HG02884 (cell line): Measurements from ENCODE around the gene PSAT1.

Experiments used
- ATAC-seq: cut with Tn5 transposase; IDR thresholded peaks from one replicate; pipeline ENCODE4 v1.9.1; 2021; ENCODE audit warnings: mild to moderate bottlenecking, moderate library complexity; ENCODE audit not compliant: unreplicated experiment

PSAT1 gene

GRCh38 chr9:78358329-78359051 lies 61.6 kb downstream of the PSAT1 start:
- ATAC-seq, result no peak

GRCh38 chr9:78363221-78363620 lies 66.3 kb downstream of the PSAT1 start:
- no peak for ATAC-seq

GRCh38 chr9:78365748-78366697 lies 69.1 kb downstream of the PSAT1 start:
- no peak for ATAC-seq

- no peak for ATAC-seq
These were observed 69.9 kb downstream of the PSAT1 start for GRCh38 chr9:78366827-78367226.

GRCh38 chr9:78368236-78368635 lies 71.3 kb downstream of the PSAT1 start:
- no peak for ATAC-seq

- peak; percentile 64 for ATAC-seq
These were observed 72.8 kb downstream of the PSAT1 start for GRCh38 chr9:78369639-78370219.

GRCh38 chr9:78370991-78371390 lies 74.1 kb downstream of the PSAT1 start:
- ATAC-seq, result no peak

GRCh38 chr9:78371981-78372380 lies 75.1 kb downstream of the PSAT1 start:
- ATAC-seq, result no peak
